Astrocyte of the spinal cord (primary cell): ENCODE data around the gene SBNO2.

Source experiments
- DNase-seq: peaks from one replicate; pipeline ENCODE4 v3.0.0; 2011; ENCODE audit warnings: low read depth, low spot score
- H3K4me3 ChIP-seq: 2 replicates; pipeline ENCODE4 v1.5.1; 2011; ENCODE audit warnings: low read depth, mild to moderate bottlenecking, low read length, moderate library complexity
- in situ Hi-C: cut with HindIII; loops from 2 replicates; pipeline ENCODE4 v1.10.0; 2017; ENCODE audit warnings: low sequenced_read_pairs
- TF ChIP-seq, protein P1 (sequence below): IDR thresholded peaks from 2 replicates; pipeline ENCODE4 v1.5.1; 2012; ENCODE audit warnings: low read depth, mild to moderate bottlenecking, low read length, inconsistent platforms

Gene SBNO2

DNA sequence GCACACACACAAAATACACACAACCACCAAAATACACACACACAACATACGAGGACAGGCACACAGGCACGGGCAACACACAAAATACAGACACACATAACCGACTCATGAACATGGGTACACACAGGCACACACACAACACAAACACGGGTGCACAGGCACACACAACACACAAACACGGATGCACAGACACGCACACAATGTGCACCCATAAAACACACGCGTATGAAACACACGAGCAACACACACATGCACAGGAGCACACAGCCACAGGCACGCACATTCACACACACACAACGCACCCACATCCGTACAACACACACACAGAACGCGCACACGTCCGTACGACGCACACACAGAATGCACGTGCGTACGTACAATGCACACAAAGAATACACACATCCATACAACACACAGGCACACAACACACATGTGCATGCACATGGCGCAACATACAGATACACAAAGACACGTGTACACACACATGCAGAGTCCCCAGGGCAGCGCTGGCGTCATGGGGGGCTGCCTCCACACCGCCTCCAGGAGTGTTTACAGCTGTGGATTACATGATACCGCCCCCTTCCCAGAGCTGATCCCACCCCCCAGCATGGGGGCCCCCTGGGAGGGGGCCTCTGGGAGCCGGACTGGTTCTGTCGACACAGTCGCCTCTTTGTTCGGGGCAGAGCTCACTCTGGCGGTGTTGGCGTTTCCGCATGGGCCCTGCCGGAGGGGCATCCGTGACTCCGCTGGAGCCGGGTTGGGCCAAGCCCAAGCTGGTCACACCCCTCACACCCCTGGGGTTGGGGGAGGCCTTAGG, 2.9 kb downstream of the SBNO2 start:
- in situ Hi-C loops = no loop called here
- DNase-seq = no peak
- H3K4me3 ChIP-seq = no peak overlapping the region
- TF ChIP-seq, protein P1, sequence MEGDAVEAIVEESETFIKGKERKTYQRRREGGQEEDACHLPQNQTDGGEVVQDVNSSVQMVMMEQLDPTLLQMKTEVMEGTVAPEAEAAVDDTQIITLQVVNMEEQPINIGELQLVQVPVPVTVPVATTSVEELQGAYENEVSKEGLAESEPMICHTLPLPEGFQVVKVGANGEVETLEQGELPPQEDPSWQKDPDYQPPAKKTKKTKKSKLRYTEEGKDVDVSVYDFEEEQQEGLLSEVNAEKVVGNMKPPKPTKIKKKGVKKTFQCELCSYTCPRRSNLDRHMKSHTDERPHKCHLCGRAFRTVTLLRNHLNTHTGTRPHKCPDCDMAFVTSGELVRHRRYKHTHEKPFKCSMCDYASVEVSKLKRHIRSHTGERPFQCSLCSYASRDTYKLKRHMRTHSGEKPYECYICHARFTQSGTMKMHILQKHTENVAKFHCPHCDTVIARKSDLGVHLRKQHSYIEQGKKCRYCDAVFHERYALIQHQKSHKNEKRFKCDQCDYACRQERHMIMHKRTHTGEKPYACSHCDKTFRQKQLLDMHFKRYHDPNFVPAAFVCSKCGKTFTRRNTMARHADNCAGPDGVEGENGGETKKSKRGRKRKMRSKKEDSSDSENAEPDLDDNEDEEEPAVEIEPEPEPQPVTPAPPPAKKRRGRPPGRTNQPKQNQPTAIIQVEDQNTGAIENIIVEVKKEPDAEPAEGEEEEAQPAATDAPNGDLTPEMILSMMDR = no peak

DNA sequence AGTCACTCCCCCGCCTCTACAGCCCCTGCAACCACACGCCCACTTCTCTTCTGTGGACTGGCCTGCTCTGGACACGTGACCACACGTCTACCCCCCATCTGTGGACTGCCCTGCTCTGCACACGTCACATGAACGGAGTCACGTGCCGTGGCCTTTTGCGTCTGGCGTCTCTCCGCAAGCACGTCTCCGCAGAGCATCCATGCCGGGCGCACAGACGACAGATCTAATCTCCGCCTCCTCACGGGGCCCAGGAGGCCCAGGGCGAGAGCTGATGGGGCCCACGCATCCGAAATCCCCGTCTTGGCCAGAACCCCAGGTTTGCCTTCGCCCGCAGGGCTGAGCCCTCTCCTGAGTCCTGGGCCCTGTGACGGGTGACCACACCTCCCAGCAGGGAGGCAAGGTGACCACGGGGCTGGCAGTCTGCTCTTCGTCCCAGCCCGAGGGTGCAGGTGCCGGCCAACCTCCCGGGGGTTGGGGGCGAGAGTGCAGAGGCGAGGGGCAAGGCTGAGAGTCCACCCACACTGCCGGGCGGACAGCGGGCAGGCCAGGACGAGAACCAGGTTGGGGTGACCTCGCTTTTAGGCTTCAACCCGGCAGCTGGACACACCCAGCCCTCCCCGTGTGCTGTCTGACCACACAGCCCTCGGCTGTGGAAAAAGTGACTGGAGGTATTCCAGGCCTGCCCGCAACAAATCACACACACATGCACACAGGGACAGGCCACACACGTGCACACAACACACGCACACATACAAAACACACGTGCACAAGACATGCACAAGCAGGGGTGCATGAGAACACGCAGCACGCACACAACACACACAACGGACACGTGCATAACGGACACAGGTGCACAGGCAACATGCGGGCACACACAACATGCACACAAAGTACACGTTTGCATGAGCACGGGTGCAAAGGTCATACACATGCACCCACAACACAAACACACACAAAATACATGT, 3.9 kb downstream of the SBNO2 start:
- no peak overlapping the region for H3K4me3 ChIP-seq
- TF ChIP-seq, protein P1 = no peak
- DNase-seq = peak; percentile 29
- in situ Hi-C loops = no loop called here

DNA sequence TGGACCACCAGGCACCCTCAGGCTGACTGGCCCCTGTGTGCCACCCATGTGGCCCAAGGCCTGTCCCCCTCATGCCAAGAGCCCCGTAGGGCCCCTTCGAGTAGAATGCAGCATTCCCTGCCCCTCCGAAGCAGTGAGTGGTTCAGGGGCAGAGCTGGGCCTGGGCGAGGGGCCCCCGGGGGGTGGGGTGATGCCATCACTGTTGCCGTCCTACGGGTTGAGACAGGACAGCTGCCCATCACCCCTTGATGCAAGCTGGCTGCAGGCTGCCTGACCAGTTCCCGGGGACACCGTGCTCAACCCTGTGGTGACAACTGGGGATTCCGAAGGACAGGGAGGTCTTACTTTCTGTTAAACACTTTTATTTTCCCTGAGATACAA, 4.7 kb downstream of the SBNO2 start:
- TF ChIP-seq, protein P1 = no peak
- in situ Hi-C loops = no loop called here
- DNase-seq = no peak
- H3K4me3 ChIP-seq = no peak overlapping the region

DNA sequence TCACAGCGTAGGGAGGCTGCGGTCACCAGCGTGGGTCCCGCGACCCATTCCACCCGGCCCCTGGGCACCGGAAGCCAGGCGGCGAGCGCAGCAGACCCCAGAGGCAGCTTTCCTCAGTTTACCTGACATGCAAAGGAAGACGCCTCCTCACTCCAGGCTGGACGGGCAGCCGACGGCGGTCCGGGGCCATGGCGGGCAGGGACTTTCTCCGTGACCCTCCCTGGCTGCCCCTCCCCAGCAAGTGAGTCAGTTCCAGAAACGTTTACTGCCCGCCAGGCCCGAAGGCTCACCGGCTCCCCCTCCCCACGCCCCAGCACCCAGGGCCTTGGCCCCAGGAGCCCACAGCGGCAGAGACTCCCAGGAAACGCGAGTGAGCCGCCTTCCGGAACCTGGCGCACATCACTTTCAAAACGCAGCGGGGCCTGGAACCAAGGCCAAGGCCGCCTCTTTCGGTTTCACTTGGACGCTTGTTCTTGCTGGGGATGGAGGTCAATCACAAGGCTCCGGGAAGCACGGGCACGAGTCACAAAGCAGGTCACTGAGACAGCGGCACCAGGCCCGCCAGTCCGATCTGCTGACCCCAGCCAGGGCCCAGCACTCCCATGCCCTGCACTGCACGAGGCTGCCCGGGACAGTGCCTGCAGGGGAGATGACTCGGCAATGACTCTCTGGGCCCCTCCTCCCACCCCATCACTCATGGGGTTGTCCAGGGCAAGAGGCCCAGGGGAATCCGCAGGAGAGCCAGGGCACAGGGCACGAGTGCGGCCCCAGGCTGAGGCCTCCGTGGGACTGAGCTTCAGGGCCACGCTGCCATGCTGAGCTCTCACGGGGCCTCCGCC, 5.3 kb downstream of the SBNO2 start:
- peak overlapping the region; percentile 15 for H3K4me3 ChIP-seq
- TF ChIP-seq, protein P1 = no peak
- in situ Hi-C loops = no loop called here
- peak; percentile 54 for DNase-seq

DNA sequence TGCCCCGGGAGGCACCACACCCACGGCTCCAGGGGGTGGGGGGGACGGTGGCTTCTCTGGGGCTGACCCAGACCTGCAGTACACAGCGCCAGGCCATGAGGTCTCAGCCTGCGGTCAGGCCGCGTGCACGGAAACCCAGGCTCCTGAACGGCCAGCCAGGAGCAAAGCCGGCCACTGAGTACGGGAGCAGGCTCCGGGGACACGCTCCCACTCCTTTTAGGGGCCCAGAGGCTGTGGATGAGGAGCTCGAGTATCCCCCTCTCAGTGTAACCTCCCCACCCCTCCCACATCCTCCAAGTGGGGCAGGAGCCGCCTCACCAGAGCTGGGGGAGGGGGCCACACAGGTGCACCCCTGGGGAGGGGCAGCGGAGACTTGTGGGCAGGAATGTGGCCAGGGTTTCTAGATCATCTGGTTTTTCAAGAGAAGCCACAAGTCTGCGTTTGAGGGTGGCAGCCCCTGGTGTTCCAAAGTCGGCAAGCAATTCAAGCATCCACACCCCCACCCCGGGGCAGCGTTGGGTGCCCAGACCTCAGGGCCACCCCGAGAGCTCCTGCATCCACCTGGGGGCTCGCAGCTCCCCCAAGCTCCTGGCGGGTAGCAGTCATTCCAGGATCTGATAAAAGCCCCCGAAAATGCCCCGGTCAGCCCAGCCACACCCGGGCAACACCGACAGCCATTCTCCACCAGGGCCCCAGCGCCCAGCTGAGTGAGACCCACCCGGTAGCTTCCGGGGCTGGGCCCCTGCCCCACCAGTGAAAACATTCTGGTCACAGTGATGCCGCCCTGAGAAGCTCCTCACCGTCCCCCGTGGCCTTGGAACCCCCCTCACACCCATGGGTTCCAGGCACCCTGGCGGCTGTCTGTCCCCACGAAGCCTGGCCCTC, 6.1 kb downstream of the SBNO2 start:
- peak overlapping the region; percentile 15 for H3K4me3 ChIP-seq
- in situ Hi-C loops = no loop called here
- DNase-seq = no peak
- TF ChIP-seq, protein P1 = no peak
